Thyroid gland (tissue), 4 donors: ENCODE measurements around the gene CNTFR. TPM values are rescaled to one million over a fixed set of nuclear protein-coding genes. Genes with fewer than 3 reads are reported as not detected.

Experiments used
- DNase-seq, 2 donors: peaks; one replicate each; pipeline ENCODE4 v3.0.0-alpha.2; 2019
- H3K27ac ChIP-seq, 3 donors: fragments of 200-600 bp; sonication (generic); 1 replicate in 2 of 3; 2 replicates in 1 of 3; pipeline ENCODE4 v1.5.1; 2016 to 2019; ENCODE audit warnings: mild to moderate bottlenecking in 1 of 3, moderate library complexity in 1 of 3
- H3K27me3 ChIP-seq: fragments of 200-600 bp; sonication (generic); one replicate; pipeline ENCODE4 v1.5.1; 2019
- H3K36me3 ChIP-seq, 2 donors: fragments of 200-600 bp; sonication (generic); one replicate each; pipeline ENCODE4 v1.5.1; 2016 to 2019
- H3K4me1 ChIP-seq, 2 donors: fragments of 200-600 bp; sonication (generic); one replicate each; pipeline ENCODE4 v1.5.1; 2017 to 2019
- H3K4me3 ChIP-seq, 3 donors: fragments of 200-600 bp; sonication (generic); replicated peaks in 1 of 3; 1 replicate in 2 of 3; 2 replicates in 1 of 3; pipeline ENCODE4 v1.5.1; 2016; ENCODE audit warnings: mild to moderate bottlenecking in 1 of 3
- H3K9me3 ChIP-seq: fragments of 200-600 bp; sonication (generic); one replicate; pipeline ENCODE4 v1.5.1; 2017
- POLR2A ChIP-seq, 2 donors: fragments of 450-650 bp; IDR thresholded peaks; one replicate each; pipeline ENCODE4 v1.6.1; 2017; ENCODE audit warnings: antibody characterized with exemption in 2 of 2, mild to moderate bottlenecking in 2 of 2, moderate library complexity in 1 of 2
- WGBS, 2 donors: methylation state at CpG; one replicate each; pipeline ENCODE4 v1.1.5; 2017; 5-methylcytosine and 5-hydroxymethylcytosine counted together
- intact Hi-C: fragments of 100-400 bp; cut with DNase I; formaldehyde crosslinking; loops from one replicate; pipeline ENCODE4 v1.15.1; 2023
- total RNA-seq, 4 donors: library from RNA; depleted of rRNA; stranded (reverse); fragments of >200 nt; gene quantifications; one replicate each; pipeline ENCODE4 v1.2.3, GENCODE V29; 2016
- TF ChIP-seq, protein P1 (sequence below), 6 experiments: fragments of 200-600 bp in 3 of 6; fragments of 450-650 bp in 3 of 6; sonication (generic) in 3 of 6; IDR thresholded peaks; one replicate each; pipeline ENCODE4 v1.5.1; 2016 to 2019; ENCODE audit warnings: antibody characterized with exemption in 6 of 6, mild to moderate bottlenecking in 2 of 6, inconsistent platforms in 1 of 6, moderate library complexity in 1 of 6

The CNTFR gene
- total RNA-seq, 4 donors from 2014 or later: 8.6 to 17.3 (median 14.1) TPM

DNA sequence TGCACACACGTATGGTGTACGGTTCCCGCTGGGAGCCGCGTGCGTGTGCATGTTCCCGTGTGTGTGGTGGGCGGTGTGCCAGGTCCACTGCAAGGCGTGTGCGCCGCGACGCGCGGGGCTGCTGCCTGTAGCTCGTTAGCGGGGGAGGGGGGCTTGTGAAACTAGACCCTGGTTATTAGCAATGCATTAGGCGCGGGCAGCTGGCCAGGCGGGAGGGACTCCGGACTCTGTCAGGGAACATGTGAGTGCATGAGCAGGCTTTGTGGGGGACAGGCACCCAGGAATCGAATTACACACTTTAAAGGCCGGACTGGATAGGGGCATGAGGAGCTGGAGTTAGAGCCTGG is 34.5 kb downstream of the CNTFR start:
- no peak overlapping the region for H3K27ac ChIP-seq
- 62 to 73% methylated on average over 14 to 18 of the region's 23 CpGs for WGBS, 2 donors
- intact Hi-C loops: no loop called here

DNA sequence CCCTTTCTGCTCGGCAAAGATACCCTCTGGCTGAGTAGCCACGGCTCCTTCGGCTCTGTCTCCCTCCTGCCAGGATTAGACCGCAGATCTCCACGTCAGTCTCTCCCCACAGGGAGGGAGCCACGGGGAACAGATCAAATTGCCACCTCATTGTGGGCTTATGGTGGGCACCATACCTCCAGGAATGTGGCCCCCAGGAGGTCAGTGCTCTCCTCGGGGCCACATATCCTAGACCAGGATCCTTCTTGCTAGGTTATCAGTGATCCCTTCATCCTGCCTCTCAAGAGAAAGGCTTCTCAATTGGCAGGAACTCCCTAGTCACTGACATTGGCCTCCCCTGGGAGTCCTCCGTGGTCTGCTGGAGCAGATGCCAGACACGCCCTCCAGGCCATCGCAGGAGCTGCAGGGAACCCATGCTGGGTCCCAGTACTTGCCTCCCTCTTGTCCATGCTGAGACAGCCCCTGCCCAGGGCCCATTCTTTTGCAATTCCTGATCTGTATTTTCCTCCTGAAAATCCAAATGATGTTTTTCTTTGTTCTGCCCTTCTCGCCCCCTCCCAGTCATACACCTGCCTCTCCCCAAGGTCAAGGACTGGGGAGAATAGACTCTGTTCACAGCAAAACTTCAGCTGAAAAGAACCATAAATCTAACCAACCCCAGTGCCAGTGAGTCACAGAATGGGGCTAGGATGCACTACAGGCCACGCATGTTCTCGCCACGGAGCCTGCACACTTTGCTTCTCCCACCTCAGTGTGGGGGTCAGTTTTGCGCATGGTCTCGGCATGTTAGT is 35.1 kb downstream of the CNTFR start:
- Histone ChIP-seq H3K36me3 (no peaks in the 10 kb centered on the region), H3K4me3 (no peak overlapping the region), H3K9me3 (no peaks in the 10 kb centered on the region), H3K27ac (no peak overlapping the region), H3K27me3 (no peaks in the 10 kb centered on the region), H3K4me1 (no peaks in the 10 kb centered on the region)
- intact Hi-C loops: no loop called here
- 68 to 77% methylated on average over 11 to 14 of the region's 16 CpGs for WGBS, 2 donors
- DNase-seq: peak in 1 of 2 donors; percentile 1
- no peak for TF ChIP-seq POLR2A (IDR thresholded peaks at IDR 0.05)
- TF ChIP-seq, protein P1, sequence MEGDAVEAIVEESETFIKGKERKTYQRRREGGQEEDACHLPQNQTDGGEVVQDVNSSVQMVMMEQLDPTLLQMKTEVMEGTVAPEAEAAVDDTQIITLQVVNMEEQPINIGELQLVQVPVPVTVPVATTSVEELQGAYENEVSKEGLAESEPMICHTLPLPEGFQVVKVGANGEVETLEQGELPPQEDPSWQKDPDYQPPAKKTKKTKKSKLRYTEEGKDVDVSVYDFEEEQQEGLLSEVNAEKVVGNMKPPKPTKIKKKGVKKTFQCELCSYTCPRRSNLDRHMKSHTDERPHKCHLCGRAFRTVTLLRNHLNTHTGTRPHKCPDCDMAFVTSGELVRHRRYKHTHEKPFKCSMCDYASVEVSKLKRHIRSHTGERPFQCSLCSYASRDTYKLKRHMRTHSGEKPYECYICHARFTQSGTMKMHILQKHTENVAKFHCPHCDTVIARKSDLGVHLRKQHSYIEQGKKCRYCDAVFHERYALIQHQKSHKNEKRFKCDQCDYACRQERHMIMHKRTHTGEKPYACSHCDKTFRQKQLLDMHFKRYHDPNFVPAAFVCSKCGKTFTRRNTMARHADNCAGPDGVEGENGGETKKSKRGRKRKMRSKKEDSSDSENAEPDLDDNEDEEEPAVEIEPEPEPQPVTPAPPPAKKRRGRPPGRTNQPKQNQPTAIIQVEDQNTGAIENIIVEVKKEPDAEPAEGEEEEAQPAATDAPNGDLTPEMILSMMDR (IDR thresholded peaks at IDR 0.05): no peak

More for the DNA sequence above, 34.5 kb downstream of the CNTFR start:
- TF ChIP-seq POLR2A (IDR thresholded peaks at IDR 0.05): no peak
- TF ChIP-seq, protein P1 (IDR thresholded peaks at IDR 0.05): no peak
- Histone ChIP-seq H3K4me1 (peaks cover 0 to 4% of the 10 kb centered on the region in 2 donors), H3K27me3 (no peaks in the 10 kb centered on the region), H3K36me3 (no peaks in the 10 kb centered on the region), H3K9me3 (no peaks in the 10 kb centered on the region), H3K4me3 (no peak overlapping the region)
- DNase-seq: no peak

DNA sequence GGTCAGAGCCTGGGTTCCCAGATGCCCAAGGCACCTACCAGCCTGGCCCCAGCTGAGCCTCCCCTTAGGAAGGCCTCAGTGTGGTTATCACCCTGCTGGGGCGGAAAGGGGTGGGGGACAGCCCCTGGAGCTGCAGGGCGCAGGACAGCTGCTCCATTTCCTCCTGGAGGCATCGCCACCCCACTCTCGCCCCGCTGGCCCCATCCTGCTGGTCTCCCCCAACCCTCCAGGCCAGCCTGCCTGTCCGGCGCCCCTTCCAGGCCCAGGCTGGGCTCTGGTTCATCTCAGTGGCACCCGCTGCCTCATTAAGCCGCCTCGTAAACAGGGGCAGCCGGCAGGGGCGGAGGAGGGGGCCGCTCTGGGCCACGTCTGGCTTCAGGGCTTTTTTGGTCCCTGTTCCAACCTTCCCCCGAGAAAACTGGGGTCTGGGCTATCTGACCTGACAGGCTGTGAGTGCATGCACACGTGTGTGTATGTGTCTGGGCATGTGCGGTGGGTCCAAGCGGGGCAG is 36.0 kb downstream of the CNTFR start:
- Histone ChIP-seq H3K27me3 (no peaks in the 10 kb centered on the region), H3K9me3 (no peaks in the 10 kb centered on the region), H3K4me1 (no peaks in the 10 kb centered on the region), H3K36me3 (no peaks in the 10 kb centered on the region), H3K4me3 (no peak overlapping the region), H3K27ac (no peak overlapping the region)
- intact Hi-C loops: no loop called here
- peak in 1 of 2 donors; percentile 0 for DNase-seq
- WGBS, 2 donors: 74 to 97% methylated on average over 6 to 7 of the region's 18 CpGs
- TF ChIP-seq POLR2A (IDR thresholded peaks at IDR 0.05): no peak
- TF ChIP-seq, protein P1 (IDR thresholded peaks at IDR 0.05): no peak

DNA sequence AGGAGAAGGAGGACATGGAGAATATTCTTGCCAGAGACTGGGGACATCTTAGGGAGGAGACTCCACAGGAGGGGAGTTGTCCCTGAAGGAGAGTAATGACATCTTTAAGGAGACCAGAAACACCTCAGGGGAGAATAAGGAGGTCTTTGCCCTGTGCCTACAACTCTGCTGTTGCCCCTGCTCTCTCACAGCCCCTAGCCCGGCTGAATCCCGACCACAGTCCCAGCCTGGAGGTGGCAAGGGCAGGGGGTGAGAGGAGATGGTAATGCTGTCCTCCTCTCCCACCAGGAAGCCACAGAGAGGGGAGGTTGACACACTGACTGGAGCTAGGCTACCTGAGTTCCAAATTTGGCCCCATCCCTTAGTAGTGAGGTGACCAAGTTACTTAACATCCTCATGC is 36.5 kb downstream of the CNTFR start:
- Histone ChIP-seq H3K4me3 (no peak overlapping the region), H3K36me3 (no peaks in the 10 kb centered on the region), H3K4me1 (no peaks in the 10 kb centered on the region), H3K27me3 (no peaks in the 10 kb centered on the region), H3K9me3 (no peaks in the 10 kb centered on the region), H3K27ac (no peak overlapping the region)
- intact Hi-C loops: no loop called here
- DNase-seq: no peak
- TF ChIP-seq, protein P1 (IDR thresholded peaks at IDR 0.05): no peak
- no peak for TF ChIP-seq POLR2A (IDR thresholded peaks at IDR 0.05)
- 95% methylated on average over 2 of the region's 2 CpGs; no CpG with 5 or more reads in 1 of the 2 donors for WGBS, 2 donors

DNA sequence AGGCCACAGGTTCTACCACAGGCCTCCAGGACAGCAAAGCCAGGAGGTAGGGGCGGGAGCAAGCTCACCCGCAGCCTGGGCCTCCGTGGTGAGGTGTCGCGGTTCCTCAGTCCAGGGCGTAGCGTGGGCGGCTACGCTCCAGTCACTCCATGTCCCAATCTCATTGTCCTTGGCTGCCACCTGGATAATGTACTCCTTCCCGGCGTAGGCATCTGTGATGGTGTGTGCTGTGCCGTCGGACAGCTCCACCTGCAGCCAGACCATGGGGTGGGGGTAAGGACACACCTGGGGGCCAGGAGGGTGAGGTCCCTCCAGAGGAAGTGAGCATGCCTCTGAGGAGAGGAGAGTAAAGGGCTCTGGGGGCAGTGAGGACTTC is 36.9 kb downstream of the CNTFR start:
- intact Hi-C loops: no loop called here
- TF ChIP-seq, protein P1 (IDR thresholded peaks at IDR 0.05): no peak
- TF ChIP-seq POLR2A (IDR thresholded peaks at IDR 0.05): no peak
- peak in 1 of 2 donors; percentile 5 for DNase-seq
- Histone ChIP-seq H3K36me3 (no peaks in the 10 kb centered on the region), H3K27ac (no peak overlapping the region), H3K4me3 (no peak overlapping the region), H3K9me3 (no peaks in the 10 kb centered on the region), H3K4me1 (no peaks in the 10 kb centered on the region), H3K27me3 (no peaks in the 10 kb centered on the region)
- WGBS, 2 donors: 80 to 87% methylated on average over 2 to 13 of the region's 13 CpGs
